Glutamatergic neuron (in vitro differentiated cells): ENCODE data around the gene ICAM3. TPM values are rescaled to one million over a fixed set of nuclear protein-coding genes. Genes with fewer than 3 reads are reported as not detected.

Experiments
- DNase-seq: peaks from one replicate; pipeline ENCODE4 v3.0.0; 2022
- H3K27ac Mint-ChIP-seq: one replicate; pipeline ENCODE4 v1.8.0; 2020; ENCODE audit warnings: mild to moderate bottlenecking, mixed read lengths, inconsistent platforms; ENCODE audit not compliant: unreplicated experiment
- H3K27me3 Mint-ChIP-seq: one replicate; pipeline ENCODE4 v1.8.0; 2020; ENCODE audit warnings: mild to moderate bottlenecking, moderate library complexity, mixed read lengths, inconsistent platforms; ENCODE audit not compliant: unreplicated experiment
- H3K36me3 Mint-ChIP-seq: one replicate; pipeline ENCODE4 v1.8.0; 2020; ENCODE audit warnings: mild to moderate bottlenecking, mixed read lengths, inconsistent platforms; ENCODE audit not compliant: unreplicated experiment
- H3K4me1 Mint-ChIP-seq: one replicate; pipeline ENCODE4 v1.8.0; 2020; ENCODE audit warnings: mild to moderate bottlenecking, low read depth, mixed read lengths, inconsistent platforms; ENCODE audit not compliant: unreplicated experiment
- H3K4me3 Mint-ChIP-seq: one replicate; pipeline ENCODE4 v1.8.0; 2020; ENCODE audit warnings: mild to moderate bottlenecking, mixed read lengths, inconsistent platforms; ENCODE audit not compliant: unreplicated experiment
- H3K9me3 Mint-ChIP-seq: one replicate; pipeline ENCODE4 v1.8.0; 2020; ENCODE audit warnings: mild to moderate bottlenecking, moderate library complexity, mixed read lengths, inconsistent platforms; ENCODE audit not compliant: unreplicated experiment
- total RNA-seq: library from RNA; stranded (reverse); fragmentation: NEBNext Ultra II Directional; extraction: Animal tissue kit (Norgen Biotek cat#: 25700); gene quantifications from one replicate; pipeline ENCODE4 v1.2.1, GENCODE V29; 2021; ENCODE audit not compliant: unreplicated experiment
- TF ChIP-seq, protein P1 (sequence below): fragments of 200-600 bp; sonication (generic); IDR thresholded peaks from one replicate; pipeline ENCODE4 v1.5.0; 2021; ENCODE audit not compliant: partially characterized antibody, unreplicated experiment

ICAM3 gene
- total RNA-seq, 1 donor from 2014 or later, result 2.0 TPM

DNA sequence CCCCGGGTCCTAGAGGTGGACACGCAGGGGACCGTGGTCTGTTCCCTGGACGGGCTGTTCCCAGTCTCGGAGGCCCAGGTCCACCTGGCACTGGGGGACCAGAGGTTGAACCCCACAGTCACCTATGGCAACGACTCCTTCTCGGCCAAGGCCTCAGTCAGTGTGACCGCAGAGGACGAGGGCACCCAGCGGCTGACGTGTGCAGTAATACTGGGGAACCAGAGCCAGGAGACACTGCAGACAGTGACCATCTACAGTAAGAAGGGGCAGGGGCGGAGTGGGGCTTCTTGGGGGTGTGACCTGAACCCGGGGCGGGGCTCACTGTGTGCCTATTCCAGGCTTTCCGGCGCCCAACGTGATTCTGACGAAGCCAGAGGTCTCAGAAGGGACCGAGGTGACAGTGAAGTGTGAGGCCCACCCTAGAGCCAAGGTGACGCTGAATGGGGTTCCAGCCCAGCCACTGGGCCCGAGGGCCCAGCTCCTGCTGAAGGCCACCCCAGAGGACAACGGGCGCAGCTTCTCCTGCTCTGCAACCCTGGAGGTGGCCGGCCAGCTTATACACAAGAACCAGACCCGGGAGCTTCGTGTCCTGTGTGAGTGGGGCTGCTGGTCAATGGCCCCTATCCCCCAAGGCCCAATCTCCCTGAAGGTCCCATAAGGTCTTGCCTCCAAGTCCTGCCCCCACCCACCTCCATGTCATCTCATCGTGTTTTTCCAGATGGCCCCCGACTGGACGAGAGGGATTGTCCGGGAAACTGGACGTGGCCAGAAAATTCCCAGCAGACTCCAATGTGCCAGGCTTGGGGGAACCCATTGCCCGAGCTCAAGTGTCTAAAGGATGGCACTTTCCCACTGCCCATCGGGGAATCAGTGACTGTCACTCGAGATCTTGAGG lies 55.1 kb downstream of the ICAM3 start:
- no peak overlapping the region for H3K27ac Mint-ChIP-seq
- H3K9me3 Mint-ChIP-seq, result peaks cover 5% of the 10 kb centered on the region
- H3K27me3 Mint-ChIP-seq, result peaks cover 15% of the 10 kb centered on the region
- no peak for DNase-seq
- TF ChIP-seq, protein P1, sequence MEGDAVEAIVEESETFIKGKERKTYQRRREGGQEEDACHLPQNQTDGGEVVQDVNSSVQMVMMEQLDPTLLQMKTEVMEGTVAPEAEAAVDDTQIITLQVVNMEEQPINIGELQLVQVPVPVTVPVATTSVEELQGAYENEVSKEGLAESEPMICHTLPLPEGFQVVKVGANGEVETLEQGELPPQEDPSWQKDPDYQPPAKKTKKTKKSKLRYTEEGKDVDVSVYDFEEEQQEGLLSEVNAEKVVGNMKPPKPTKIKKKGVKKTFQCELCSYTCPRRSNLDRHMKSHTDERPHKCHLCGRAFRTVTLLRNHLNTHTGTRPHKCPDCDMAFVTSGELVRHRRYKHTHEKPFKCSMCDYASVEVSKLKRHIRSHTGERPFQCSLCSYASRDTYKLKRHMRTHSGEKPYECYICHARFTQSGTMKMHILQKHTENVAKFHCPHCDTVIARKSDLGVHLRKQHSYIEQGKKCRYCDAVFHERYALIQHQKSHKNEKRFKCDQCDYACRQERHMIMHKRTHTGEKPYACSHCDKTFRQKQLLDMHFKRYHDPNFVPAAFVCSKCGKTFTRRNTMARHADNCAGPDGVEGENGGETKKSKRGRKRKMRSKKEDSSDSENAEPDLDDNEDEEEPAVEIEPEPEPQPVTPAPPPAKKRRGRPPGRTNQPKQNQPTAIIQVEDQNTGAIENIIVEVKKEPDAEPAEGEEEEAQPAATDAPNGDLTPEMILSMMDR, result no peak
- no peaks in the 10 kb centered on the region for H3K36me3 Mint-ChIP-seq
- no peak overlapping the region for H3K4me3 Mint-ChIP-seq
- no peaks in the 10 kb centered on the region for H3K4me1 Mint-ChIP-seq

Other genes with a start within 250 kb of the ICAM3 start
- gene ANGPTL6, start 236.9 kb downstream of the ICAM3 start, total RNA-seq, result not detected
- gene PPAN, start 233.3 kb downstream of the ICAM3 start, total RNA-seq, result 44.5 TPM
- 21.6 TPM for gene P2RY11, start 227.9 kb downstream of the ICAM3 start, total RNA-seq
- 155 TPM for gene EIF3G, start 219.7 kb downstream of the ICAM3 start, total RNA-seq
- gene DNMT1, start 144.7 kb downstream of the ICAM3 start, total RNA-seq, result 129 TPM
- gene S1PR2, start 108.3 kb downstream of the ICAM3 start, total RNA-seq, result 12.5 TPM
- 42.8 TPM for gene MRPL4, start 87.4 kb downstream of the ICAM3 start, total RNA-seq
- not detected for gene ICAM1, start 68.5 kb downstream of the ICAM3 start, total RNA-seq
- gene ICAM4, start 52.7 kb downstream of the ICAM3 start, total RNA-seq, result not detected
- 3.6 TPM for gene ICAM5, start 49.7 kb downstream of the ICAM3 start, total RNA-seq
- gene ZGLP1, start 29.8 kb downstream of the ICAM3 start, total RNA-seq, result 9.4 TPM
- gene FDX2, start 23.6 kb downstream of the ICAM3 start, total RNA-seq, result 16.0 TPM
- gene RAVER1, start 6.1 kb downstream of the ICAM3 start, total RNA-seq, result 24.8 TPM
- gene TYK2, start 40.9 kb upstream of the ICAM3 start, total RNA-seq, result 90.4 TPM
- 128 TPM for gene CDC37, start 63.9 kb upstream of the ICAM3 start, total RNA-seq
- gene PDE4A, start 80.9 kb upstream of the ICAM3 start, total RNA-seq, result 5.7 TPM
- gene KEAP1, start 163.7 kb upstream of the ICAM3 start, total RNA-seq, result 44.1 TPM
- gene S1PR5, start 177.8 kb upstream of the ICAM3 start, total RNA-seq, result not detected
- gene ATG4D, start 204.3 kb upstream of the ICAM3 start, total RNA-seq, result 56.1 TPM
- gene KRI1, start 226.4 kb upstream of the ICAM3 start, total RNA-seq, result 24.1 TPM
- gene CDKN2D, start 229.4 kb upstream of the ICAM3 start, total RNA-seq, result 68.3 TPM
- gene AP1M2, start 247.7 kb upstream of the ICAM3 start, total RNA-seq, result 1.2 TPM